Heart right ventricle (tissue), 16 donors: Measurements from ENCODE around the gene GRIK4. TPM values are rescaled to one million over a fixed set of nuclear protein-coding genes. Genes with fewer than 3 reads are reported as not detected.

Experiments
- ATAC-seq, 8 donors: fragments of 200-7000 bp; cut with Tn5 transposase; one replicate each; pipeline ENCODE4 v1.9.1; 2020; ENCODE audit warnings: mild to moderate bottlenecking in 8 of 8, moderate library complexity in 8 of 8, moderate number of reproducible peaks in 1 of 8
- DNase-seq, 2 donors: peaks; one replicate each; pipeline ENCODE4 v3.0.0-alpha.2; 2020
- H3K27ac ChIP-seq, 10 donors: fragments of 200-600 bp; sonication (generic) in 2 of 10; one replicate each; pipeline versions ENCODE4 v1.5.0 to v1.8.0; 2020 to 2022; ENCODE audit warnings: mild to moderate bottlenecking in 3 of 10
- H3K27me3 ChIP-seq, 7 donors: fragments of 200-600 bp; one replicate each; pipeline ENCODE4 v1.8.0; 2021 to 2022; ENCODE audit warnings: mild to moderate bottlenecking in 2 of 7
- H3K36me3 ChIP-seq, 9 donors: fragments of 200-600 bp; sonication (generic) in 1 of 9; one replicate each; pipeline versions ENCODE4 v1.5.0 to v1.8.0; 2020 to 2022; ENCODE audit warnings: mild to moderate bottlenecking in 2 of 9
- H3K4me1 ChIP-seq, 9 donors: fragments of 200-600 bp; sonication (generic) in 1 of 9; one replicate each; pipeline versions ENCODE4 v1.5.0 to v1.8.0; 2020 to 2022; ENCODE audit warnings: mild to moderate bottlenecking in 4 of 9
- H3K4me3 ChIP-seq, 10 donors: fragments of 200-600 bp; sonication (generic) in 2 of 10; one replicate each; pipeline versions ENCODE4 v1.5.0 to v1.8.0; 2020 to 2022; ENCODE audit warnings: mild to moderate bottlenecking in 7 of 10, moderate library complexity in 2 of 10
- H3K9me3 ChIP-seq, 11 donors: fragments of 200-600 bp in 10 of 11; sonication (generic) in 2 of 11; one replicate each; pipeline versions ENCODE4 v1.5.0 to v1.8.0; 2013 to 2022; ENCODE audit warnings: mild to moderate bottlenecking in 2 of 11, control low read depth in 1 of 11, moderate library complexity in 1 of 11
- CTCF ChIP-seq, 9 donors: fragments of 200-600 bp; sonication (generic) in 2 of 9; IDR thresholded peaks; one replicate each; pipeline versions ENCODE4 v1.5.0 to v1.8.0; 2021 to 2022; ENCODE audit warnings: antibody characterized with exemption in 9 of 9, mild to moderate bottlenecking in 5 of 9, moderate library complexity in 1 of 9
- WGBS, 2 donors: extraction: QIAGEN DNeasy Blood & Tissue Kit; methylation state at CpG; one replicate each; pipeline ENCODE4 v1.1.7; 2013; ENCODE audit warnings: inconsistent platforms in 1 of 2; 5-methylcytosine and 5-hydroxymethylcytosine counted together
- intact Hi-C, 10 donors: fragments of 100-400 bp; cut with DNase I; formaldehyde crosslinking; loops; one replicate each; pipeline versions ENCODE4 v1.11.1 to v1.14.2; 2022
- polyA plus RNA-seq, 2 donors: library from polyadenylated mRNA; stranded (reverse); fragments of 200-250 nt; gene quantifications; one replicate each; pipeline ENCODE4 v1.2.3, GENCODE V29; 2013
- total RNA-seq, 10 donors: library from RNA; stranded (reverse); fragmentation: NEBNext Ultra II Directional in 3 of 10; extraction: Animal tissue kit (Norgen Biotek cat#: 25700) in 3 of 10; gene quantifications; one replicate each; pipeline versions ENCODE4 v1.2.1 to v1.2.4, GENCODE V29; 2021 to 2023
- donor health status: Arrhythmogenic right ventricular cardiomyopathy.
- donor health status: ischemic (EF 13 %, LVEDD 7.1; RV severe dilation, severe dysfunction).
- donor health status: healthy with polysubstance abuse.
- donor health status: DM: no; HTN: yes; CAD: no.
- donor health status: DM: no; HTN: no; CAD: no.
- donor health status: ischemic (EF 25% LVEDD 6.9; RV normal size, moderate dysfunction).
- donor health status: ischemic (EF 25% LVEDD 5.7; RV mildly dilated, moderate dysfunction).
- donor health status: healthy.
- donor health status: DM: yes; HTN: yes; CAD: no.
- donor health status: Ischemic cardiomyopathy.
- donor health status: ischemic (EF 35%, LVEDD 5.7; RV mildly dilated, moderate dysfunction).
- donor health status: nonischemic (EF 11% LVEDD 7.7; RV severe dilation, severe dysfunction).
- donor health status: DM: yes; HTN: yes; CAD: no.
- donor health status: PGD.
- donor health status: ischemic (EF 29% LVEDD 5.4; RV normal size, mild dysfunction).
- donor health status: nonischemic (EF 23%, LVEDD 6.1; RV moderate dilation, normal function).

Gene GRIK4
- total and polyA plus RNA-seq, 12 donors = 0.01 to 0.85 (median 0.37) TPM; not detected in 6

- H3K4me1 ChIP-seq = no peaks in the 10 kb centered on the region
- no peak for TF ChIP-seq CTCF (IDR thresholded peaks at IDR 0.05)
- no peak overlapping the region for H3K4me3 ChIP-seq
- DNase-seq = no peak
- no peaks in the 10 kb centered on the region for H3K36me3 ChIP-seq
- intact Hi-C loops = no loop called here
- peaks cover 0 to 51% (median 21%) of the 10 kb centered on the region in 7 donors for H3K27me3 ChIP-seq
- ATAC-seq = no peak
- 83% methylated on average over 4 of the region's 4 CpGs for WGBS, 2 donors
- H3K27ac ChIP-seq = no peak overlapping the region
- no peaks in the 10 kb centered on the region for H3K9me3 ChIP-seq
These were observed 403.1 kb downstream of the GRIK4 start for GRCh38 chr11:120914601-120915000.

DNA sequence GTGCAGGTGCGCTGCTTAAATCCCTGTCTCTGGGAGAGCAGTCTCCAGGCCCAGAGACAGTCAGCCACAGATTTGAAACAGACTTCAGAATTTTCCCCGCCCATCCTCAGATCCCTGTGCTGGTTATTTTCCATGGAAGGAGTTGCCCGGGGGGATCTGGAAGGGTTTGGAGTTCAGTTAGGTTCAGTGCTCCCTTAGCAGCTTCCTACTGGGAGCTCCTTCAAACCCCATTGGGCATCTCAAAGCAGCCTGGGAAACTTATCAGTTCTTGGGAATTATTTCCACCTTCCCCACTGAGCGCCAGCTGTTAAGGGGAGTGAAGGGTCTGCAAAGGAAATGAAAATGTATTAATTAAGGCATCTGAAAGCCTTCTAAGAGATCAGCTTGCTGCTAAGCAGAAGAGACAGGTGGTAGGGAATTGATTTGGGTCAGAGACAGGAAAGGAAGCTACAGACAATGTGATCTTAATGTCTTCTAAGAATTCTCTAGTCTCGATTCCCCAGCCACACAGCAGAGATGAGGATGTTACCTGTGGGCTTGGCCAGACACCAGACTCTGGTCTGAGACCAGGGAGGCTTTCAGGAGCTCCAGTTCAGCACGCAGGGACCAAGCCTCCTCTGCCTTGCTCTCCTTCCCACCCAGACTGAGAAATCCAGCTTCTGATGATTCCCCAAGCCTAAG, 406.2 kb downstream of the GRIK4 start:
- 50% methylated on average over 6 of the region's 6 CpGs for WGBS, 2 donors
- H3K36me3 ChIP-seq = no peaks in the 10 kb centered on the region
- no peaks in the 10 kb centered on the region for H3K4me1 ChIP-seq
- peaks cover 0 to 64% (median 24%) of the 10 kb centered on the region in 7 donors for H3K27me3 ChIP-seq
- no peak for ATAC-seq
- intact Hi-C loops = no loop called here
- no peak overlapping the region for H3K4me3 ChIP-seq
- TF ChIP-seq CTCF (IDR thresholded peaks at IDR 0.05) = no peak
- H3K9me3 ChIP-seq = no peaks in the 10 kb centered on the region
- H3K27ac ChIP-seq = no peak overlapping the region
- no peak for DNase-seq

DNA sequence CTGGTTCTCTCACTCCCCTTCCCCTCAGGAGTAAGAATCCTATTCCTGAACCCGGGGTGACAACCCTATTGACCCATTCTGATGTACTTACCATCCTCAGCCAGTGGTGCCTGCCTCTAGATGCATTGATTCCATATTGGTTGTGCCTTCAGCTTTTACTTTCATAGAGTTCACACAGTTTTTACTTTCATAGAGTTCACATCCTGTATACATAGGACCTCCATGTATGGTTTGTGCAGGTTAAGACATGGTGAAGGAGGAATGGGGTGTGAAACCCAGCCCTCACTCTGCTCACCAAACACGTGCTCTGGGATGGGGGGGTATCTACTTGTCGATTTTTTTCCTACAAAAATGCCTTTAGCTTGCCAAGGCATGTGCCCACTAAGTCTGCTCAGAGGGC, 406.7 kb downstream of the GRIK4 start:
- H3K27ac ChIP-seq = no peak overlapping the region
- DNase-seq = no peak
- no peak for ATAC-seq
- H3K36me3 ChIP-seq = no peaks in the 10 kb centered on the region
- WGBS, 2 donors = 68 to 71% methylated on average over 3 of the region's 3 CpGs
- H3K9me3 ChIP-seq = no peaks in the 10 kb centered on the region
- no peaks in the 10 kb centered on the region for H3K4me1 ChIP-seq
- intact Hi-C loops = no loop called here
- peaks cover 0 to 63% (median 24%) of the 10 kb centered on the region in 7 donors for H3K27me3 ChIP-seq
- TF ChIP-seq CTCF (IDR thresholded peaks at IDR 0.05) = no peak
- no peak overlapping the region for H3K4me3 ChIP-seq

DNA sequence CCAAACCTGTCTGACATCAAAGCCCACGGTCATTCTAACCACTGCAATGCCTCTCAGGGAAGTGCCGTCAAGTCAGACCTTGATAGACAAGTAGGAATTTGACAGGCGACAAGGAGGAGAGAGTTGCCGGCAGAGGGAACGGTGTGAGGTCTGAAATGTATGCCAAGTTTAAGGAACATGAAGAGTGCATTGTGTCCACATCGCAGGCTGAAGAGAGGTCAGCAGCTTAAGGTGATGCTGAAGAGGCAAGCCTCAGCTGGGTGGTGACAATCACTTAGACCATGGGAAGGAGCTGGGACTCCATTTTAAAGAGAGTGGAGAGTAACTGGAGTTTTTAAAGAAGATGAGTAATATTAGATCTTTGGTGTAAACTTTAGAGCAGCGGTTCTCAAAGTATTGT, 407.5 kb downstream of the GRIK4 start:
- Histone ChIP-seq H3K27ac (no peak overlapping the region), H3K4me3 (no peak overlapping the region), H3K27me3 (peaks cover 0 to 57% (median 19%) of the 10 kb centered on the region in 7 donors), H3K36me3 (no peaks in the 10 kb centered on the region), H3K4me1 (no peaks in the 10 kb centered on the region), H3K9me3 (no peaks in the 10 kb centered on the region)
- no peak for ATAC-seq
- WGBS, 2 donors = 49 to 62% methylated on average over 7 of the region's 7 CpGs
- TF ChIP-seq CTCF (IDR thresholded peaks at IDR 0.05) = no peak
- intact Hi-C loops = no loop called here
- no peak for DNase-seq
